GM12801 (cell line): Measurements from ENCODE around the gene FTH1.

Experiments used
- TF ChIP-seq, protein P1 (sequence below): IDR thresholded peaks from one replicate; pipeline ENCODE4 v1.5.1; 2011; ENCODE audit warnings: control low read depth; ENCODE audit not compliant: insufficient read length; ENCODE audit errors: extremely low read depth

Gene FTH1

GRCh38 chr11:61952882-61953281 lies 14.6 kb downstream of the FTH1 start:
- TF ChIP-seq, protein P1, sequence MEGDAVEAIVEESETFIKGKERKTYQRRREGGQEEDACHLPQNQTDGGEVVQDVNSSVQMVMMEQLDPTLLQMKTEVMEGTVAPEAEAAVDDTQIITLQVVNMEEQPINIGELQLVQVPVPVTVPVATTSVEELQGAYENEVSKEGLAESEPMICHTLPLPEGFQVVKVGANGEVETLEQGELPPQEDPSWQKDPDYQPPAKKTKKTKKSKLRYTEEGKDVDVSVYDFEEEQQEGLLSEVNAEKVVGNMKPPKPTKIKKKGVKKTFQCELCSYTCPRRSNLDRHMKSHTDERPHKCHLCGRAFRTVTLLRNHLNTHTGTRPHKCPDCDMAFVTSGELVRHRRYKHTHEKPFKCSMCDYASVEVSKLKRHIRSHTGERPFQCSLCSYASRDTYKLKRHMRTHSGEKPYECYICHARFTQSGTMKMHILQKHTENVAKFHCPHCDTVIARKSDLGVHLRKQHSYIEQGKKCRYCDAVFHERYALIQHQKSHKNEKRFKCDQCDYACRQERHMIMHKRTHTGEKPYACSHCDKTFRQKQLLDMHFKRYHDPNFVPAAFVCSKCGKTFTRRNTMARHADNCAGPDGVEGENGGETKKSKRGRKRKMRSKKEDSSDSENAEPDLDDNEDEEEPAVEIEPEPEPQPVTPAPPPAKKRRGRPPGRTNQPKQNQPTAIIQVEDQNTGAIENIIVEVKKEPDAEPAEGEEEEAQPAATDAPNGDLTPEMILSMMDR: no peak

DNA sequence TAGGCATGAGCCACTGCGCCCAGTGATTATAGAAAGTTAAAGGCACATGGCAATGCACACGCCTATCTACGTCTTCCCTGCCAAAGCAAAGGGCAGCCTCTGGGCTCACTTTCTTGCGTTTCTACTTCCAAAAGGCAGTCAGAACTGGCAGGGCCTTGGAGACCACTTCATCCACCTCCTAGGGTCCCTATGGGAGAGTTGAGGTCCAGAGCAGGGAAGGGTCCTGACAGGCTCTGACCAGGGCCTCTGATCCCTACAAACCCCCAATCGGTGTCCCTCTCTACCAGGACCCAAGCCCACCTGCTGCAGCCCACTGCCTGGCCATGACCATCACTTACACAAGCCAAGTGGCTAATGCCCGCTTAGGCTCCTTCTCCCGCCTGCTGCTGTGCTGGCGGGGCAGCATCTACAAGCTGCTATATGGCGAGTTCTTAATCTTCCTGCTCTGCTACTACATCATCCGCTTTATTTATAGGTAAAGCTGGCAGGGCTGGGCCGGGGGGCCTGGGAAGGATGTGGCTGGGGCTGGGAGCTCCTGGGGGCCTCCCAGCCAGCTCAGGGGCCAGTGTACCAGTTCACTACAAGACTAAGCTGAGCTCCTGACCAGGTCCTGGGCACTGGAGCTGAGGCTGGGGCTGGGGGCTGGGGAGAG lies 15.8 kb downstream of the FTH1 start:
- TF ChIP-seq, protein P1: no peak

- TF ChIP-seq, protein P1: no peak
Measured at GRCh38 chr11:61950035-61950547, 17.3 kb downstream of the FTH1 start, which contains the start of gene BEST1. Gene BEST1, plus strand, starts transcription at chr11:61950351. Its CDS starts 1,456 bp downstream, at chr11:61951807.

DNA sequence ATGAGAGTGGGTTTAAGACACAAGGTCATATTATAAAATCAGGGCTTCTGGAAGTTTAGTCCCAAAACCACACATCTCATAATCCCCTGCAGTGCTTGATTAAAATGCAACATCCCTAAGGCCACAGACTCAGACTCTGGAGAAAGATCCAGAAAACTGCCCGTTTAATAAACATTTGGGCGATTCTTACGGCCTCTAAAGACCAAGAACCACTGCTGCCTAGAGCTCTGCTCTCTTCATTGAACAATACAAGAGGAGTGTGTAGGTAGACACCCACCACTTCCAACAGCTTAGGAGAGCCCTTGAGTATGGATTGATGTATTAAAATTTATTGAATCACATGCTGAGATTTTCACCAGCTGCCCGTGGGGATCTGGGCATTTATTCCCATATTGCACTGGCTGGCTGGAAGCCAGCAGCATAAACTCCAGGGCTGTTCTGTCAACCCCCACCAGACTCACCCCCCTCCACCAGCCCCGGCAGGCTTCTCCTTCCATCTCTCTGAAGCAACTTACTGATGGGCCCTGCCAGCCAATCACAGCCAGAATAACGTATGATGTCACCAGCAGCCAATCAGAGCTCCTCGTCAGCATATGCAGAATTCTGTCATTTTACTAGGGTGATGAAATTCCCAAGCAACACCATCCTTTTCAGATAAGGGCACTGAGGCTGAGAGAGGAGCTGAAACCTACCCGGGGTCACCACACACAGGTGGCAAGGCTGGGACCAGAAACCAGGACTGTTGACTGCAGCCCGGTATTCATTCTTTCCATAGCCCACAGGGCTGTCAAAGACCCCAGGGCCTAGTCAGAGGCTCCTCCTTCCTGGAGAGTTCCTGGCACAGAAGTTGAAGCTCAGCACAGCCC lies 18.0 kb downstream of the FTH1 start:
- TF ChIP-seq, protein P1: no peak

DNA sequence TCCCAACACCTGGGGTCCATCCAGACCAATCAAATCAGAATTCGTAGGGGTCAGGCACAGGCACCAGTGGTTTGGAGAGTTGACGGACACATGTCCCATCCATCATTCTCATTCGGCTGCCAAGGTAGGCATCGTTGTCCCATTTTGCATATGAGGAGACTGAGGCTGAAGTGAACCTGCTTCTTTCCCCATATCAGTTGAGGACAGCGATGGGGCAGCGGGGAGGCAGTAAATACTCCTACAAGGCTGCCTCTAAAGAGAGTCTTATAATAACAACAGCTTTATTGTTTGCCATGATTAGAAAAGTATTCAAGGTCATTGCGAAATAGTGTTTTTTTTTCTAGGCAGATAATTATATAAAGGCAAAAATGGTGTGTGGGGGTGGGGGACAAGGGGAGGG lies 18.9 kb downstream of the FTH1 start:
- TF ChIP-seq, protein P1: no peak

GRCh38 chr11:61947486-61948210 lies 19.8 kb downstream of the FTH1 start:
- TF ChIP-seq, protein P1: peak; percentile 14

DNA sequence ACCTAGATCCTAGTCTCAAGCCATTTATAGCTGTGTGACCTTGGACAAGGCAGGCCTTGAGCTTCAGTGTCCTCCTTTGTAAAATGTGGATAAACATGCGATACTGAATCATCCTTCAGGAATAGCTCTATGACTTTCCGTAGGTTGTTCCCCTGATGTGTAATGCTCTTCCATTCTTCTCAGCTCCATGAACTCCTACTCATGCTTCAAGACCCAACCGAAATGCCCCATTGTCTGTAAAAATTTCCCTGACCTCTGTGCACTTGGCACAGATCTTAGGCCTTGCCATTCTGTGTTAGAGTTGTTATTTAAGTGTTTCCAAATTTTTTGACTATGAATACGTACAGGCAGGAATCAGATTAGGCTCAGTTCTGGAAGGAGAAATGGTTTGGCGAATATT lies 20.5 kb downstream of the FTH1 start:
- TF ChIP-seq, protein P1: no peak
